Measurements from ENCODE around the gene CHMP4A.

- TF ChIP-seq EZH2 (IDR thresholded peaks at IDR 0.05) (no peak), JUND (IDR thresholded peaks at IDR 0.05) (no peak), POLR2AphosphoS5 (IDR thresholded peaks at IDR 0.05; ENCODE audit: low read depth, low read length) (no peak), CTCF (IDR thresholded peaks at IDR 0.05 in 2 of 3, conservative IDR thresholded peaks at IDR 0.05 in 1 of 3; ENCODE audit: borderline replicate concordance in 1 of 3, insufficient read depth in 1 of 3, low read depth in 2 of 3, low read length in 2 of 3) (no peak), POLR2A (IDR thresholded peaks at IDR 0.05; ENCODE audit: borderline replicate concordance, extremely low read depth, insufficient read depth, insufficient read length) (no peak), RAD21 (IDR thresholded peaks at IDR 0.05; ENCODE audit: low read depth) (no peak), ZNF274 (IDR thresholded peaks at IDR 0.05; ENCODE audit: low read depth, low read length) (no peak), EGR1 (IDR thresholded peaks at IDR 0.05; ENCODE audit: low read depth) (no peak)
- TF ChIP-seq, protein P1, sequence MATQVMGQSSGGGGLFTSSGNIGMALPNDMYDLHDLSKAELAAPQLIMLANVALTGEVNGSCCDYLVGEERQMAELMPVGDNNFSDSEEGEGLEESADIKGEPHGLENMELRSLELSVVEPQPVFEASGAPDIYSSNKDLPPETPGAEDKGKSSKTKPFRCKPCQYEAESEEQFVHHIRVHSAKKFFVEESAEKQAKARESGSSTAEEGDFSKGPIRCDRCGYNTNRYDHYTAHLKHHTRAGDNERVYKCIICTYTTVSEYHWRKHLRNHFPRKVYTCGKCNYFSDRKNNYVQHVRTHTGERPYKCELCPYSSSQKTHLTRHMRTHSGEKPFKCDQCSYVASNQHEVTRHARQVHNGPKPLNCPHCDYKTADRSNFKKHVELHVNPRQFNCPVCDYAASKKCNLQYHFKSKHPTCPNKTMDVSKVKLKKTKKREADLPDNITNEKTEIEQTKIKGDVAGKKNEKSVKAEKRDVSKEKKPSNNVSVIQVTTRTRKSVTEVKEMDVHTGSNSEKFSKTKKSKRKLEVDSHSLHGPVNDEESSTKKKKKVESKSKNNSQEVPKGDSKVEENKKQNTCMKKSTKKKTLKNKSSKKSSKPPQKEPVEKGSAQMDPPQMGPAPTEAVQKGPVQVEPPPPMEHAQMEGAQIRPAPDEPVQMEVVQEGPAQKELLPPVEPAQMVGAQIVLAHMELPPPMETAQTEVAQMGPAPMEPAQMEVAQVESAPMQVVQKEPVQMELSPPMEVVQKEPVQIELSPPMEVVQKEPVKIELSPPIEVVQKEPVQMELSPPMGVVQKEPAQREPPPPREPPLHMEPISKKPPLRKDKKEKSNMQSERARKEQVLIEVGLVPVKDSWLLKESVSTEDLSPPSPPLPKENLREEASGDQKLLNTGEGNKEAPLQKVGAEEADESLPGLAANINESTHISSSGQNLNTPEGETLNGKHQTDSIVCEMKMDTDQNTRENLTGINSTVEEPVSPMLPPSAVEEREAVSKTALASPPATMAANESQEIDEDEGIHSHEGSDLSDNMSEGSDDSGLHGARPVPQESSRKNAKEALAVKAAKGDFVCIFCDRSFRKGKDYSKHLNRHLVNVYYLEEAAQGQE (IDR thresholded peaks at IDR 0.05; ENCODE audit: low read depth): no peak
Observed at GRCh38 chr14:24250354-24250753, 37.1 kb upstream of the CHMP4A start.

All from HCT116 (cell line).